ENCODE data around the gene SUMF1. TPM values are rescaled to one million over a fixed set of nuclear protein-coding genes. Genes with fewer than 3 reads are reported as not detected.
"Not testable (repeated sequence)": the region's sequence is repeated elsewhere in the genome, so short reads cannot be mapped to it uniquely, and the experiment has no call there.

SUMF1 gene
- total RNA-seq, 1 donor, result 94.5 TPM

GRCh38 chr3:4332111-4332510 lies 135.0 kb downstream of the SUMF1 start:
- Histone ChIP-seq H3K79me2 (ENCODE audit: insufficient read depth, low read length) (no peaks in the 10 kb centered on the region), H3K27me3 (ENCODE audit: insufficient read depth, low read length) (no peaks in the 10 kb centered on the region), H3K9me3 (ENCODE audit: low read depth, low read length) (no peaks in the 10 kb centered on the region), H4K20me1 (ENCODE audit: insufficient read depth, low read length) (no peaks in the 10 kb centered on the region), H2AFZ (ENCODE audit: low read length) (no peak overlapping the region), H3K4me3 (ENCODE audit: insufficient read depth, low read length) (no peak overlapping the region), H3K4me2 (ENCODE audit: insufficient read depth, low read length) (no peak overlapping the region), H3K27ac (ENCODE audit: low read depth, low read length) (no peak overlapping the region), H3K4me1 (ENCODE audit: insufficient read depth, low read length) (no peaks in the 10 kb centered on the region), H3K36me3 (ENCODE audit: insufficient read depth, low read length) (no peaks in the 10 kb centered on the region)
- TF ChIP-seq CTCF (IDR thresholded peaks at IDR 0.05; ENCODE audit: extremely low read depth, low read depth, low read length), result no peak
- DNase-seq (ENCODE audit: insufficient read length, low spot score, missing footprints), result no peak

GRCh38 chr3:4329806-4330205 lies 137.3 kb downstream of the SUMF1 start:
- H3K4me3 ChIP-seq (ENCODE audit: insufficient read depth, low read length); H2AFZ ChIP-seq (ENCODE audit: low read length); H3K27me3 ChIP-seq (ENCODE audit: insufficient read depth, low read length); DNase-seq (ENCODE audit: insufficient read length, low spot score, missing footprints); H3K4me2 ChIP-seq (ENCODE audit: insufficient read depth, low read length); H3K27ac ChIP-seq (ENCODE audit: low read depth, low read length); H4K20me1 ChIP-seq (ENCODE audit: insufficient read depth, low read length); H3K79me2 ChIP-seq (ENCODE audit: insufficient read depth, low read length); H3K36me3 ChIP-seq (ENCODE audit: insufficient read depth, low read length); H3K9me3 ChIP-seq (ENCODE audit: low read depth, low read length); H3K4me1 ChIP-seq (ENCODE audit: insufficient read depth, low read length): not testable (repeated sequence)

DNA sequence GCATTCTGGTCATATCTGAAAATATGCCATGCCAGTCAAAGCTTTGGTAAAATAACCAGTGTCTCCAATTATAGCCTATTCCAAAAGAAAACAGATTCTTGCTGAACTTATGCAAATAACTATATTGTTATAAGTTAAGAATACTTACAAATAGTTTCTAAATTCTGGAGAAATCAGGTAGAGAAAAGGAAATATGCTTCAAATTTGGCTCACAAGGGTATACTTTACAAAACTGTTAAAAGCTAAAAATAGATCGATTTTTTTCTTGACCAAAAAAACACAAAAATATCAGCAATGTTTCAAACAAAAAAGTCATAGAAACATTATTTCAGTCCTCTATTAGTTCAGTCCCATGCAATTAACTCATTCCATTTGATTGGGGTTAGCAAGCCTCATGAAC lies 140.2 kb downstream of the SUMF1 start:
- no peak overlapping the region for H3K4me2 ChIP-seq (ENCODE audit: insufficient read depth, low read length)
- H3K79me2 ChIP-seq (ENCODE audit: insufficient read depth, low read length), result no peaks in the 10 kb centered on the region
- no peak overlapping the region for H2AFZ ChIP-seq (ENCODE audit: low read length)
- no peak overlapping the region for H3K4me3 ChIP-seq (ENCODE audit: insufficient read depth, low read length)
- no peak for DNase-seq (ENCODE audit: insufficient read length, low spot score, missing footprints)
- no peaks in the 10 kb centered on the region for H3K36me3 ChIP-seq (ENCODE audit: insufficient read depth, low read length)
- no peak for TF ChIP-seq CTCF (IDR thresholded peaks at IDR 0.05; ENCODE audit: extremely low read depth, low read depth, low read length)
- no peaks in the 10 kb centered on the region for H4K20me1 ChIP-seq (ENCODE audit: insufficient read depth, low read length)
- no peak overlapping the region for H3K27ac ChIP-seq (ENCODE audit: low read depth, low read length)
- no peaks in the 10 kb centered on the region for H3K9me3 ChIP-seq (ENCODE audit: low read depth, low read length)
- H3K4me1 ChIP-seq (ENCODE audit: insufficient read depth, low read length), result no peaks in the 10 kb centered on the region
- H3K27me3 ChIP-seq (ENCODE audit: insufficient read depth, low read length), result no peaks in the 10 kb centered on the region

GRCh38 chr3:4323246-4324027 lies 143.6 kb downstream of the SUMF1 start:
- H3K4me3 ChIP-seq (ENCODE audit: insufficient read depth, low read length), result no peak overlapping the region
- H3K4me1 ChIP-seq (ENCODE audit: insufficient read depth, low read length), result no peaks in the 10 kb centered on the region
- H3K27me3 ChIP-seq (ENCODE audit: insufficient read depth, low read length), result no peaks in the 10 kb centered on the region
- no peak overlapping the region for H3K4me2 ChIP-seq (ENCODE audit: insufficient read depth, low read length)
- no peaks in the 10 kb centered on the region for H3K79me2 ChIP-seq (ENCODE audit: insufficient read depth, low read length)
- no peaks in the 10 kb centered on the region for H3K9me3 ChIP-seq (ENCODE audit: low read depth, low read length)
- H3K27ac ChIP-seq (ENCODE audit: low read depth, low read length), result no peak overlapping the region
- no peak overlapping the region for H2AFZ ChIP-seq (ENCODE audit: low read length)
- H4K20me1 ChIP-seq (ENCODE audit: insufficient read depth, low read length), result no peaks in the 10 kb centered on the region
- no peak for DNase-seq (ENCODE audit: insufficient read length, low spot score, missing footprints)
- TF ChIP-seq CTCF (IDR thresholded peaks at IDR 0.05; ENCODE audit: extremely low read depth, low read depth, low read length), result no peak
- H3K36me3 ChIP-seq (ENCODE audit: insufficient read depth, low read length), result no peaks in the 10 kb centered on the region
